NCI-H2196 (cell line): Measurements from ENCODE around the gene GYG1.

Source experiments
- DNase-seq: peaks from one replicate; lab custom pipeline; 2025; ENCODE audit not compliant: unreplicated experiment; lab: John Stamatoyannopoulos, UW

GYG1 gene

GRCh38 chr3:148991219-148992026 is at the start of gene GYG1:
Gene GYG1 (plus strand): TSS chr3:148991540. CDS start chr3:148991641, 101 bp downstream.
- DNase-seq: peak; percentile 86

DNA sequence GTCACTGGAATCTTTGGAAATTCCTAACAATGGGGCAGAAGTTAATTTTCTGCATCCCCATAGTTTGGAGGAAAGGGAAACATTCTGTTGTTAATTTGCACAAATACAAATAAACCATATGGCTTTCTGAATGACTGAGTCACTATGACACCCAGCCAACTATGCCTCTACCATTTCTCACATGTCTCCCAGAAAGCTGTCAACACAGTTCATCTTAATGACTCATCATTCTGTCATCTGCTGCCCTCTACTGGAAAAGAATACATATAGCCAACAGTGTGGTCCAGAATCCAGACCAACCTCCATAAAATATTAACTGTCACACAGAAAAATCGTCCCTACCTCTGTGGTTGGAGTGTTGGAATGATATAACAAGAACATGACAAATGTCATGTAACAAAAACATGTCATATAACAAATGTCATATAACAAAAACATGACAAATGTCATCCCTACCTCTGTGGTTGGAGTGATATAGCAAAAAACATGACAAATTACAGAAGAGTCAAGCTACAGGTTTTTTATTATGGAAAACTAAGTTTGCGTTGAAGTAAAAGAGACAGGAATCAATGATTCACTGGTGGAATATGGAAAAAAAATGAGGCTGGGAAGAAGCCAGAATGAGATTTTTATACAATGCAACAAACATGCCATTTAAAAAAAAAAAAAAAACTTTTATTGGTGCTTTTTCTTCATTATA is 47.7 kb upstream of the GYG1 start:
- DNase-seq: peak; percentile 90

- no peak for DNase-seq
Observed at GRCh38 chr3:148945116-148945515, 46.2 kb upstream of the GYG1 start.

- no peak for DNase-seq
Observed at GRCh38 chr3:148948913-148949657, 42.3 kb upstream of the GYG1 start.

- no peak for DNase-seq
Observed at GRCh38 chr3:148950806-148951205, 40.5 kb upstream of the GYG1 start.

- no peak for DNase-seq
Observed at GRCh38 chr3:148951599-148952361, 39.6 kb upstream of the GYG1 start.

DNA sequence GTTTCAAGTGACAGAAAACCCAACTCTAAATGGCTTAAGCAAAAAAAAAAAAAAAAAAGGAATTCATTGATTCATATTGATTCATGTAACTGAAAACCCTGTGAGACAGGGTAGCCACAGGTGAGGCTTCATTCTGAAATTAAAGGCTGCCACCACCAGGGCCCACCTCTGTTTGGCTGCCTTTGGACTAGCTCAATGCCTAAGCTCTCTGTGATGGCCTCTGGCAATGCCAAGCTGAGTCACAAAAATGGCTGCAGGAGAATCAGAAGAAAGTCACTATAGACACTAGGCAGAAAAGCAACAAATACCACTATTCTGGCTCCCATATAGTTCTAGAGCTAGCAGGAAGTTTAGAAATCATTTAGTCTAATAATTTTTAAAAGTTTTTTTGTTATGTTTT is 38.2 kb upstream of the GYG1 start:
- no peak for DNase-seq

DNA sequence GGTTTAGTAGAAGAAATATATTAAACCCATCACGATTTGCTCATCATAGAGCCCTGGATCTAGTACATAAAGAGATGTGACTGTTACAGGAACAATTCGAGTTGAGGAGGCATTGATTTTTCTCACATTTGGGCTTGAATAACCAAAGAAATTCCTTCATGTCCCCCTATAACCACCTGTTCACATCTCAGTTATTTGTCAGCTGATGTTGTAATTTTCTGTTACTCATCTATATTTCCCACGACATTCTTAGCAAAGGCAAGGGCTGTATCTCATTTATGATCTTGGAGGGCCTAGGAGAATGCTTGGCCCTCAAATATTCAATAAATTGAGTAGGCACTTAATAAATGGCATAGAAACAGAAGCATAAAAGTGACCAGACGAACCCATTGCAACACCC is 36.4 kb upstream of the GYG1 start:
- no peak for DNase-seq

GRCh38 chr3:148955544-148956346 is 35.6 kb upstream of the GYG1 start:
- DNase-seq: peak; percentile 67

DNA sequence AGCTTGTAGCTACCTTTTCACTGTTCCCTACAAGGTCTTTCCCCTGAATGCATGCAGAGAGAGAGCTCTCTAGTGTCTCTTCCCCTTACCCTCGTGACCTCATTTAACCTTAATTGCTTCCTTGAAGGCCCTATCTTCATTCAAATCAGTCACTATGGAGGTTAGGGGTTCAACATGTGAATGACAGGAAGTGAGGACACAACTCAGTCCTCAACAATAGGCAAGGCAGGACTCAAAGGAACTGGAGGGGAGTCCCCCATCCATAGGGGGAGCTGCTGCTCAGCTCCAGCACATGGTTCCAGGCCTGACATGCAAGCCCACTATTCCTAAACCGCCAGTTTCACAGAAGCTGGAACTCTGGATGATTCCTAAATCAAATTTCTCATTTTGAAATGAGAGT is 33.8 kb upstream of the GYG1 start:
- DNase-seq: no peak

DNA sequence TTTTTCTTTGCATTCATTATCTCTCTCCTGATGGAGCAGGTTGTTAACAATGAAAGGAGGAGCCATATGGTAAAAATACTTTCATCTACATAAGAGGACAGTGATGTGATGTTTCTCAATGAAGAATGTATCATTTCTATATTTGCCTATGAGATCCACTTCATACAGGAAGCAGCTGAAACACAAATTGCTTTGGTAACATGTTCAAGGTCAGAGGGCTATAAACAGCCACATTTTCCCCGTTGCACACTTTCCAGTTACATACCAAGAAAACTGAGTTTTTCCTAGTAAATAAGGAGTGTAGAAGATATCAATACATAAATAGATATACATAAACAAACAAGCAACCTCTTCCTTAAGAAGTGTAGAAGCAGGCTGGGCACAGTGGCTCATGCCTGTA is 32.6 kb upstream of the GYG1 start:
- no peak for DNase-seq

- DNase-seq: peak; percentile 22
Observed at GRCh38 chr3:148962513-148962912, 28.8 kb upstream of the GYG1 start.

- DNase-seq: no peak
Observed at GRCh38 chr3:148964809-148965208, 26.5 kb upstream of the GYG1 start.

GRCh38 chr3:148968321-148968720 is 23.0 kb upstream of the GYG1 start:
- no peak for DNase-seq

GRCh38 chr3:148970271-148970670 is 21.1 kb upstream of the GYG1 start:
- DNase-seq: no peak

- no peak for DNase-seq
Observed at GRCh38 chr3:148971401-148972163, 19.8 kb upstream of the GYG1 start.

DNA sequence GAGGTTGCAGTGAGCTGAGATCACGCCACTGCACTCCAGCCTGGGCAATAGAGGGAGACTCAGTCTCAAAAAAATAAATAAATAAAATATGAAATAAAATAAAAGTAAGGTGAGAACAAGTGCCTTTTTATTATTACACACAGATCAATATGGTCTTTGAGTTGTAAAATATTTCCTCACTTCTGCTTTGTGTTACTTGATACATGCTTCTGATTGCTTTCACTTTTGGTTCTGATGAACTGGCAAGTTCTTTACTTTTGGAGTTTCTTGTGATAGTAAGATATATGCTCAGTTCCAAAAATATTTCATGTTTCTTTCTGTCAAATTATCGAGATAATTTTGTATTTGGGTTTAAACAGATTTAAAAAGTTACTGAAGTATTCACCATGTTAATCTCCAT is 16.6 kb upstream of the GYG1 start:
- no peak for DNase-seq

- DNase-seq: no peak
Observed at GRCh38 chr3:148975248-148975647, 16.1 kb upstream of the GYG1 start.

GRCh38 chr3:148975696-148976095 is 15.6 kb upstream of the GYG1 start:
- no peak for DNase-seq
